Measurements from ENCODE around the gene AP3S1. TPM values are rescaled to one million over a fixed set of nuclear protein-coding genes. Genes with fewer than 3 reads are reported as not detected.
A peak's percentile ranks its signal among the peaks of the same experiment; 100 is the strongest.

AP3S1 gene
- total and polyA plus RNA-seq, 2 of the 13 experiments (the other 11 are each of a cell fraction or from before 2014, with no cell fraction given) = 50.5 to 85.9 TPM

DNA sequence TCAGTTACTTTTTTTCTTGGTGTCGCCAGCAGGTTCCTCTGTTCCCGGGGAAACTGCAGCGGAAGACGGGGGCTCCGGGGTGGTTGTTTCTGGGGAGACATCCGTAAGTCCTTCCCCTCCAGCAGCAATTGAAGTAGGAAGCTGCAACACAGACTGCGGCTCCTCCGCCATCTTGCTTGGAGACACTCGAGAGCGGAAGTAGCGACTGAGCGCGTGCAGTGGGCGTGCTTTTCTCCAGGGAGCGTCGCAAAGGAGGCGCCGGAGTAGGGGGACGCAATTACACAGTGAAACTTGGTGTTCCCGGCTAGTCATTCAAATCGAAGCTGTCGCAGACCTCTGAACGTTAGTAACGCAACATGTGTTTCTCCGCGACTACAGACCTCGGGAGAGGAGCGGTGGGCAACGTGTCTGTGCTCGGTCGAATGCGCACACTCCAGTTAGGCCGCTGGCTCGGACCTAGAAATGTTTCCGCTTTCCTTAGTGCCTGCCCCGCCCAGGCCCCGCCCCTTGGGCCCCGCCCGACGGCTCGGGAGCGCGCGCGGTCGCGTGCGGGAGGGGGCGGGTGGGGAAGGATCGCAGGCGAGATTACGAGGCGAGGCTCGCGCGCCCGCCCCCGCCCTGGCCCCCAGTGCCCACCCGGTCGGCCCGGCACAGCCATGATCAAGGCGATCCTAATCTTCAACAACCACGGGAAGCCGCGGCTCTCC lies at the start of gene AP3S1, which contains the start of gene ATG12 (continued):
- TF ChIP-seq, protein P1, sequence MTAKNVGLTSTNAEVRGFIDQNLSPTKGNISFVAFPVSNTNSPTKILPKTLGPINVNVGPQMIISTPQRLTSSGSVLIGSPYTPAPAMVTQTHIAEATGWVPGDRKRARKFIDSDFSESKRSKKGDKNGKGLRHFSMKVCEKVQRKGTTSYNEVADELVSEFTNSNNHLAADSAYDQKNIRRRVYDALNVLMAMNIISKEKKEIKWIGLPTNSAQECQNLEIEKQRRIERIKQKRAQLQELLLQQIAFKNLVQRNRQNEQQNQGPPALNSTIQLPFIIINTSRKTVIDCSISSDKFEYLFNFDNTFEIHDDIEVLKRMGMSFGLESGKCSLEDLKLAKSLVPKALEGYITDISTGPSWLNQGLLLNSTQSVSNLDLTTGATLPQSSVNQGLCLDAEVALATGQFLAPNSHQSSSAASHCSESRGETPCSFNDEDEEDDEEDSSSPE (CRISPR knock-in tag; IDR thresholded peaks at IDR 0.05) = peak; percentile 63
- TF ChIP-seq ZNF235 (CRISPR knock-in tag; IDR thresholded peaks at IDR 0.05; ENCODE audit: borderline replicate concordance) = peak; percentile 82; the same call in 1 of the 2 replicates
- TF ChIP-seq KLF13 (CRISPR knock-in tag; IDR thresholded peaks at IDR 0.05) = no peak
- TF ChIP-seq ZSCAN20 (CRISPR knock-in tag; IDR thresholded peaks at IDR 0.05; ENCODE audit: borderline replicate concordance) = peak; percentile 85; the same call in 1 of the 2 replicates
- TF ChIP-seq, protein P2, sequence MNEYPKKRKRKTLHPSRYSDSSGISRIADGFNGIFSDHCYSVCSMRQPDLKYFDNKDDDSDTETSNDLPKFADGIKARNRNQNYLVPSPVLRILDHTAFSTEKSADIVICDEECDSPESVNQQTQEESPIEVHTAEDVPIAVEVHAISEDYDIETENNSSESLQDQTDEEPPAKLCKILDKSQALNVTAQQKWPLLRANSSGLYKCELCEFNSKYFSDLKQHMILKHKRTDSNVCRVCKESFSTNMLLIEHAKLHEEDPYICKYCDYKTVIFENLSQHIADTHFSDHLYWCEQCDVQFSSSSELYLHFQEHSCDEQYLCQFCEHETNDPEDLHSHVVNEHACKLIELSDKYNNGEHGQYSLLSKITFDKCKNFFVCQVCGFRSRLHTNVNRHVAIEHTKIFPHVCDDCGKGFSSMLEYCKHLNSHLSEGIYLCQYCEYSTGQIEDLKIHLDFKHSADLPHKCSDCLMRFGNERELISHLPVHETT (CRISPR knock-in tag; conservative IDR thresholded peaks at IDR 0.05) = peak; percentile 87
- TF ChIP-seq ZNF761 (CRISPR knock-in tag; conservative IDR thresholded peaks at IDR 0.05) = 0 out of 2 replicates have a peak, but pooled peaks have one; percentile 54
- TF ChIP-seq, protein P3, sequence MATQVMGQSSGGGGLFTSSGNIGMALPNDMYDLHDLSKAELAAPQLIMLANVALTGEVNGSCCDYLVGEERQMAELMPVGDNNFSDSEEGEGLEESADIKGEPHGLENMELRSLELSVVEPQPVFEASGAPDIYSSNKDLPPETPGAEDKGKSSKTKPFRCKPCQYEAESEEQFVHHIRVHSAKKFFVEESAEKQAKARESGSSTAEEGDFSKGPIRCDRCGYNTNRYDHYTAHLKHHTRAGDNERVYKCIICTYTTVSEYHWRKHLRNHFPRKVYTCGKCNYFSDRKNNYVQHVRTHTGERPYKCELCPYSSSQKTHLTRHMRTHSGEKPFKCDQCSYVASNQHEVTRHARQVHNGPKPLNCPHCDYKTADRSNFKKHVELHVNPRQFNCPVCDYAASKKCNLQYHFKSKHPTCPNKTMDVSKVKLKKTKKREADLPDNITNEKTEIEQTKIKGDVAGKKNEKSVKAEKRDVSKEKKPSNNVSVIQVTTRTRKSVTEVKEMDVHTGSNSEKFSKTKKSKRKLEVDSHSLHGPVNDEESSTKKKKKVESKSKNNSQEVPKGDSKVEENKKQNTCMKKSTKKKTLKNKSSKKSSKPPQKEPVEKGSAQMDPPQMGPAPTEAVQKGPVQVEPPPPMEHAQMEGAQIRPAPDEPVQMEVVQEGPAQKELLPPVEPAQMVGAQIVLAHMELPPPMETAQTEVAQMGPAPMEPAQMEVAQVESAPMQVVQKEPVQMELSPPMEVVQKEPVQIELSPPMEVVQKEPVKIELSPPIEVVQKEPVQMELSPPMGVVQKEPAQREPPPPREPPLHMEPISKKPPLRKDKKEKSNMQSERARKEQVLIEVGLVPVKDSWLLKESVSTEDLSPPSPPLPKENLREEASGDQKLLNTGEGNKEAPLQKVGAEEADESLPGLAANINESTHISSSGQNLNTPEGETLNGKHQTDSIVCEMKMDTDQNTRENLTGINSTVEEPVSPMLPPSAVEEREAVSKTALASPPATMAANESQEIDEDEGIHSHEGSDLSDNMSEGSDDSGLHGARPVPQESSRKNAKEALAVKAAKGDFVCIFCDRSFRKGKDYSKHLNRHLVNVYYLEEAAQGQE (IDR thresholded peaks at IDR 0.05; ENCODE audit: borderline replicate concordance in 1 of 2, low read depth in 1 of 2, low read length in 2 of 2) = peak in 1 of 2 experiments; percentile 79; a peak in 1 of 4 replicates
- TF ChIP-seq KDM5A (IDR thresholded peaks at IDR 0.05; ENCODE audit: borderline replicate concordance, low read length) = peak; percentile 79
- peak; percentile 86; the same call in 1 of the 2 replicates for TF ChIP-seq ZNF337 (CRISPR knock-in tag; IDR thresholded peaks at IDR 0.05; ENCODE audit: borderline replicate concordance, low read depth)
- TF ChIP-seq, protein P4, sequence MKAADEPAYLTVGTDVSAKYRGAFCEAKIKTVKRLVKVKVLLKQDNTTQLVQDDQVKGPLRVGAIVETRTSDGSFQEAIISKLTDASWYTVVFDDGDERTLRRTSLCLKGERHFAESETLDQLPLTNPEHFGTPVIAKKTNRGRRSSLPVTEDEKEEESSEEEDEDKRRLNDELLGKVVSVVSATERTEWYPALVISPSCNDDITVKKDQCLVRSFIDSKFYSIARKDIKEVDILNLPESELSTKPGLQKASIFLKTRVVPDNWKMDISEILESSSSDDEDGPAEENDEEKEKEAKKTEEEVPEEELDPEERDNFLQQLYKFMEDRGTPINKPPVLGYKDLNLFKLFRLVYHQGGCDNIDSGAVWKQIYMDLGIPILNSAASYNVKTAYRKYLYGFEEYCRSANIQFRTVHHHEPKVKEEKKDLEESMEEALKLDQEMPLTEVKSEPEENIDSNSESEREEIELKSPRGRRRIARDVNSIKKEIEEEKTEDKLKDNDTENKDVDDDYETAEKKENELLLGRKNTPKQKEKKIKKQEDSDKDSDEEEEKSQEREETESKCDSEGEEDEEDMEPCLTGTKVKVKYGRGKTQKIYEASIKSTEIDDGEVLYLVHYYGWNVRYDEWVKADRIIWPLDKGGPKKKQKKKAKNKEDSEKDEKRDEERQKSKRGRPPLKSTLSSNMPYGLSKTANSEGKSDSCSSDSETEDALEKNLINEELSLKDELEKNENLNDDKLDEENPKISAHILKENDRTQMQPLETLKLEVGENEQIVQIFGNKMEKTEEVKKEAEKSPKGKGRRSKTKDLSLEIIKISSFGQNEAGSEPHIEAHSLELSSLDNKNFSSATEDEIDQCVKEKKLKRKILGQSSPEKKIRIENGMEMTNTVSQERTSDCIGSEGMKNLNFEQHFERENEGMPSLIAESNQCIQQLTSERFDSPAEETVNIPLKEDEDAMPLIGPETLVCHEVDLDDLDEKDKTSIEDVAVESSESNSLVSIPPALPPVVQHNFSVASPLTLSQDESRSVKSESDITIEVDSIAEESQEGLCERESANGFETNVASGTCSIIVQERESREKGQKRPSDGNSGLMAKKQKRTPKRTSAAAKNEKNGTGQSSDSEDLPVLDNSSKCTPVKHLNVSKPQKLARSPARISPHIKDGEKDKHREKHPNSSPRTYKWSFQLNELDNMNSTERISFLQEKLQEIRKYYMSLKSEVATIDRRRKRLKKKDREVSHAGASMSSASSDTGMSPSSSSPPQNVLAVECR (CRISPR knock-in tag; IDR thresholded peaks at IDR 0.05; ENCODE audit: borderline replicate concordance) = no peak; the same call in none of the 2 replicates
- no peak for TF ChIP-seq CBFB (CRISPR knock-in tag; IDR thresholded peaks at IDR 0.05)
- TF ChIP-seq SRSF4 (IDR thresholded peaks at IDR 0.05; ENCODE audit: low read depth, low read length, poor library complexity, severe bottlenecking) = no peak
- TF ChIP-seq, protein P5, sequence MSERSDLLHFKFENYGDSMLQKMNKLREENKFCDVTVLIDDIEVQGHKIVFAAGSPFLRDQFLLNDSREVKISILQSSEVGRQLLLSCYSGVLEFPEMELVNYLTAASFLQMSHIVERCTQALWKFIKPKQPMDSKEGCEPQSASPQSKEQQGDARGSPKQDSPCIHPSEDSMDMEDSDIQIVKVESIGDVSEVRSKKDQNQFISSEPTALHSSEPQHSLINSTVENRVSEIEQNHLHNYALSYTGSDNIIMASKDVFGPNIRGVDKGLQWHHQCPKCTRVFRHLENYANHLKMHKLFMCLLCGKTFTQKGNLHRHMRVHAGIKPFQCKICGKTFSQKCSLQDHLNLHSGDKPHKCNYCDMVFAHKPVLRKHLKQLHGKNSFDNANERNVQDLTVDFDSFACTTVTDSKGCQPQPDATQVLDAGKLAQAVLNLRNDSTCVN (CRISPR knock-in tag; IDR thresholded peaks at IDR 0.05; ENCODE audit: borderline replicate concordance) = peak; percentile 86
- TF ChIP-seq ARNT (IDR thresholded peaks at IDR 0.05) = no peak

All from HepG2 (cell line).